ENCODE results near the gene SERAC1. TPM values are rescaled to one million over a fixed set of nuclear protein-coding genes. Genes with fewer than 3 reads are reported as not detected.

Gene SERAC1
- total RNA-seq, 2 experiments from 2014 or later = 5.1 to 6.3 TPM

DNA sequence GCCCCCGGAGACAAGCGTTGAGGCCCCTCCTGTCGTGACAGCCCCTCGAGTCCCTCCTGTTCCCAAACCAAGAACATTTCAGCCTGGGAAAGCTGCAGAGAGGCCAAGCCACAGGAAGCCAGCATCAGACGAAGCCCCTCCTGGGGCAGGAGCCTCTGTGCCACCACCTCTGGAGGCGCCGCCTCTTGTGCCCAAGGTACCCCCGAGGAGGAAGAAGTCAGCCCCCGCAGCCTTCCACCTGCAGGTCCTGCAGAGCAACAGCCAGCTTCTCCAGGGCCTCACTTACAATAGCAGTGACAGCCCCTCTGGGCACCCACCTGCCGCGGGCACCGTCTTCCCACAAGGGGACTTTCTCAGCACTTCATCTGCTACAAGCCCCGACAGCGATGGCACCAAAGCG is 72.4 kb downstream of the SERAC1 start:
- Mint-ChIP-seq H3K36me3 (peaks cover 42% of the 10 kb centered on the region), H3K4me1 (no peaks in the 10 kb centered on the region), H3K27me3 (no peaks in the 10 kb centered on the region), H3K27ac (no peak overlapping the region), H3K4me3 (no peak overlapping the region), H3K9me3 (ENCODE audit: low read depth) (no peaks in the 10 kb centered on the region)
- DNase-seq (no peak), ATAC-seq (no peak)
- CTCF ChIA-PET = interaction anchor here (1.7 kb wide), 1 partner anchor 21 kb away, joined by 3 read pairs; no protein-coding TSS in a partner anchor

DNA sequence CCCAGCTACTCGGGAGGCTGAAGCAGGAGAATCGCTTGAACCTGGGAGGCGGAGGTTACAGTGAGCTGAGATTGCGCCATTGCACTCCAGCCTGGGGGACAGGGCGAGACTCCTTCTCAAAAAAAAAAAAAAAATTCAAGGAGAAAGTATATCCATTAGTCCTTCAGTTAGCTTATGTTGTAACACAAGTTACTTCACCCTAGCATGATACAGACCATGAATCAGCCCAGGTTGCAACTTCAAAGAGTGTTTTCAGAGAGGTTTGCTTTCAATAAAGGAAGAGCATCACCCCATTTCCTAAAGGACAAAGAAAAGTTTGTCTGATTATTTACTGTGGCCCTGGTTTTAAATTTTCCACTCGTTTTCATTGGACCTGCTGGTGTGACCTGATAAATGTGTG is 73.0 kb downstream of the SERAC1 start:
- ATAC-seq (no peak), DNase-seq (no peak)
- Mint-ChIP-seq H3K4me1 (no peaks in the 10 kb centered on the region), H3K9me3 (ENCODE audit: low read depth) (no peaks in the 10 kb centered on the region), H3K4me3 (no peak overlapping the region), H3K36me3 (peaks cover 46% of the 10 kb centered on the region), H3K27me3 (no peaks in the 10 kb centered on the region), H3K27ac (no peak overlapping the region)
- CTCF ChIA-PET = interaction anchor here (0.7 to 1.7 kb wide), 2 partner anchors 22 to 55 kb away, joined by 3 read pairs; no protein-coding TSS in a partner anchor

DNA sequence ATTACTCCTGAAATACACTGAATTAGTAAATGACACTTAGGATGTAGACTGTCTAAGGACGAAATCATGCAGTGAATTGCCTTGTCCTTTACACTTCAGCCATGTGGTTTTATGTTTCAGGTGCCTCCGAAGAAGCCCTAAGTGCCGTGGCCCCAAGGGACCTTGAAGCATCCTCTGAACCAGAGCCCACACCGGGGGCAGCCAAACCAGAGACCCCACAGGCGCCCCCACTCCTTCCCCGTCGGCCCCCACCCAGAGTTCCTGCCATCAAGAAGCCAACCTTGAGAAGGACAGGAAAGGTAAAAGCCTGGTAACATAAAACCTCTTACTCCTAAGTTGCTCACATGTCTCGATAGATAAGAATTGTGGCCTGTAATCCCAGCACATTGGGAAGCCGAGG is 75.3 kb downstream of the SERAC1 start:
- DNase-seq = no peak
- no peak overlapping the region for H3K27ac Mint-ChIP-seq
- no peak for ATAC-seq
- no peaks in the 10 kb centered on the region for H3K27me3 Mint-ChIP-seq
- H3K36me3 Mint-ChIP-seq = peaks cover 61% of the 10 kb centered on the region
- CTCF ChIA-PET = no interaction called here
- H3K9me3 Mint-ChIP-seq (ENCODE audit: low read depth) = no peaks in the 10 kb centered on the region
- no peaks in the 10 kb centered on the region for H3K4me1 Mint-ChIP-seq
- H3K4me3 Mint-ChIP-seq = no peak overlapping the region

DNA sequence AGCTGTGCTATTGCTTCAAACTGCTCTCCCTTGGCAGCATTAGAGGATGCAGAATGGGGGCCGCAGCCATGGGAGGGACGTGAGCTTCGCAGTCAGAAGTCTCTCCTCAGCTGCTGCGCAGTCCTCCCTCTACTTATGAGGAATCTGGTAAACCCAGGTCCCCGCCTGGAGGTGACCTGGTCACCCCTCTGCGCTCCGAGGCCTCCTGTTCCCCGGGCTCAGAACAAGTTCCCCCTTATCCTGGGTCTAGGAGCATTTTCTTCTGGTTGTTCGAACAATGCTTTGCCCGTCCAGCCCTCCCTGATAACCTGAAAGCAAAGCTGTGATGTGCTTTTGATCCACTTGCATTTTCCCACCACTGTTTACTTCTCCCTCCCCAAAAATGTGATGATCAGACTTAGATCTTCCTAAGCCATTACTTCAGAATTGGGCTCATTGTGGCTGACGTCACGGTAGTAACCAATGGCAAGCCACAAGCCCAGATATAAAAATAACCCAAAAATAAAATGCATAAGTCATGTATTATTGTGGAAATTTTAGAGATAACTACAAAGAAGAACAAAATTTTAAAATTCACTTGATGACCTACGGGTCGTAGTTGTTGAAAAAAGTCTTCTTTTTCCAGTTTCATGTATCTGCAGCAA is 80.7 kb downstream of the SERAC1 start:
- Mint-ChIP-seq H3K36me3 (peaks cover 48% of the 10 kb centered on the region), H3K4me3 (no peak overlapping the region), H3K9me3 (ENCODE audit: low read depth) (no peaks in the 10 kb centered on the region), H3K27me3 (no peaks in the 10 kb centered on the region), H3K4me1 (peaks cover 21% of the 10 kb centered on the region), H3K27ac (no peak overlapping the region)
- no peak for ATAC-seq
- DNase-seq = no peak
- CTCF ChIA-PET = interaction anchor here (1.8 kb wide), 1 partner anchor 15 kb away, joined by 8 read pairs; no protein-coding TSS in a partner anchor

DNA sequence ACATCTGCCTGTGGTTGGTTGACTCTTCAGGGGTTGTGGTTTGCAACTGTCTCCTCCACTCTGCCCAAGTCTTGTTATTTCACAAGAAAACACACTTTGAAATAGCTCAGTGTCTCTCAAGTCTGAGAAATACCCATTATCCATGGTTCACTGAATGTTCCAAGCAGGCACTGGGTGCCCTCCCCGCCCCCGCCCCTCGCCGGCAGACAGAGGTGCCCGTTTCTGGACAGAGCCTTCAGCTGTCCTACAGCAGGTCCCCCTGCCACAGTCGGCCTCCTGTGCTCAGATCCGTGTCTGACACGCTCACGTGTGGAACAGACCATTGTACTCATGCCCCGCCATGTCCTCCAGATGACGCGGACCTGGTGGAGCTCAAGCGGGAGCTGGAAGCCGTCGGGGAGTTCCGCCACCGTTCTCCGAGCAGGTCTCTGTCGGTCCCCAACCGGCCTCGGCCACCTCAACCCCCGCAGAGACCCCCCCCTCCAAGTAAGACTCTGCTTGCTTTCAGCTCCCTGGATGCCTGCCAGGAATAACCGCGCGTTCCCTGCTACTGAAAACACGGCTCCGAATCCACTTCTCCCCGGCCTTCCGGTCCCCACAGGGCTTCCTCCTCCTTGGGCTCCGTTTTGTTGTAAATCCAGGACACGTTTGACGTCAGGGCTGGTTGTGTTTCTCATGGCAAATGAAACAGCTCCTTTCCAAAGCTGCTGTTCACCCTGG is 81.4 kb downstream of the SERAC1 start:
- DNase-seq = no peak
- peak; percentile 75 for ATAC-seq
- peaks cover 47% of the 10 kb centered on the region for H3K36me3 Mint-ChIP-seq
- peak overlapping the region; percentile 70 for H3K27ac Mint-ChIP-seq
- H3K4me3 Mint-ChIP-seq = no peak overlapping the region
- peaks cover 21% of the 10 kb centered on the region for H3K4me1 Mint-ChIP-seq
- CTCF ChIA-PET = interaction anchor here (1.1 to 1.8 kb wide), 2 partner anchors 14 to 60 kb away, joined by 3 to 8 read pairs; no protein-coding TSS in a partner anchor
- H3K27me3 Mint-ChIP-seq = no peaks in the 10 kb centered on the region
- no peaks in the 10 kb centered on the region for H3K9me3 Mint-ChIP-seq (ENCODE audit: low read depth)

DNA sequence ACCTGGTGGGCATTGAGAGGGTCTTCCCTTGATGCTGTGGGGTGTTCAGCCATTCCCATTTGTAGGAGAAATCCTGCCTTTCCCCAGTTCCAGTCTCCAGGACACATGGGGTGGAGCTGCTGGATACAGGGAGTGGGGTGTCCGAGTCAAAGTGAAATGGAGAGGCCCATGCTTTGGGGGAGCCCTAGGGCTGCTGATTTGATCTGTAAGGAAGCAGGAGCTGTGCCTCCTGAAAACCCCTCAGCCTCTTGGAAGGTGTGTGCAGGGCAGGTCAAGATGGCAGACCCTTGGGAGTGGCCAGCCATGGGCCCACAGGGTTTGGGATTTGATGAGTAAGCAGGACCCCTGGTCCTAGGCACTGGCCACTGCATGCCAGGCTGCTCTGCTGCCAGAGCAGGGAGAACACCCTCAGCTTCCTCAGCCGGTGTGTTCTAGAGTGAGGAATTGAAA is 82.0 kb downstream of the SERAC1 start:
- Mint-ChIP-seq H3K4me3 (no peak overlapping the region), H3K36me3 (peaks cover 47% of the 10 kb centered on the region), H3K9me3 (ENCODE audit: low read depth) (no peaks in the 10 kb centered on the region), H3K27me3 (no peaks in the 10 kb centered on the region), H3K27ac (peak overlapping the region; percentile 70), H3K4me1 (peaks cover 21% of the 10 kb centered on the region)
- CTCF ChIA-PET = interaction anchor here (1.1 to 1.8 kb wide), 2 partner anchors 13 to 60 kb away, joined by 3 to 8 read pairs; no protein-coding TSS in a partner anchor
- ATAC-seq = no peak
- DNase-seq = peak; percentile 58

DNA sequence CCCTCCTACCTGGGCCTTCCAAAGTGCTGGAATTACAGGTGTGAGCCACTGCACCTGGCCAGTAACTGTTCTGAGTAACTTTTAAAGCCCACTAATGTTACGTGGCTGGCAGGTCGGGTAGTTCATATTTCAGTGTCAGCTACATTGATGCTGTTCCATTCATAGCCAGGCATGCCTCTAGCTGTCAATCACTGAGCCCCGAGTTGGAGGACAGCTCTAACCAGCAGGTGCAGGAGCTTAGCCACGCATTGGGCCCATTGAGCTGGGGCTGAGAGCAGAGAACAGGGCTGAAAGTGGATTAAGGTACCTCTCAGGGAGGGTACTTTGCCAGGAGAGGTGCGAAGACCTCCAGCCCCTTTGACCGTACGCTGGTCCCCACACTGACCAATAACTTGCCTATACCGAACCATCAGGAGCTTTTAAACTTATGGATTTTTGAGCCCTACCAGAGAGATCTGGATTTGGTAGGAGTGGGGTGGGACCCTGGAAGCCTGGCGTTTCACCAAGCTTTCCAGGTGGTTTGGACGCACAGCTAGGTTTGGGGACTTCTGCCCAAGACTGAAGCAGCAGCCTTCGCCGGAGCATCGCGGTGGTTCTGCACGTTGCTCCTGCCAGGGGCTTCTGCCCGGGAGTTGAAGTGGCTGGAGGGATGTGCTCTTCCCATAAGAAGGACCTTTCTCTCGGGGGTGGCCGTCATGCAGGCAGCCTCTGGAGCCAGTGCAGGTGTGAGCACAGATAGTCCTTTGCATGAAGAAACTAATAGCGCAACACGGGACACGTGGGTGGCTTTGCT is 82.6 kb downstream of the SERAC1 start:
- Mint-ChIP-seq H3K4me3 (no peak overlapping the region), H3K36me3 (peaks cover 50% of the 10 kb centered on the region), H3K4me1 (peaks cover 21% of the 10 kb centered on the region), H3K27me3 (no peaks in the 10 kb centered on the region), H3K9me3 (ENCODE audit: low read depth) (no peaks in the 10 kb centered on the region), H3K27ac (peak overlapping the region; percentile 70)
- no peak for DNase-seq
- ATAC-seq = no peak
- CTCF ChIA-PET = interaction anchor here (1.0 to 1.8 kb wide), 3 partner anchors 13 to 59 kb away, joined by 3 to 8 read pairs (median 3); no protein-coding TSS in a partner anchor

DNA sequence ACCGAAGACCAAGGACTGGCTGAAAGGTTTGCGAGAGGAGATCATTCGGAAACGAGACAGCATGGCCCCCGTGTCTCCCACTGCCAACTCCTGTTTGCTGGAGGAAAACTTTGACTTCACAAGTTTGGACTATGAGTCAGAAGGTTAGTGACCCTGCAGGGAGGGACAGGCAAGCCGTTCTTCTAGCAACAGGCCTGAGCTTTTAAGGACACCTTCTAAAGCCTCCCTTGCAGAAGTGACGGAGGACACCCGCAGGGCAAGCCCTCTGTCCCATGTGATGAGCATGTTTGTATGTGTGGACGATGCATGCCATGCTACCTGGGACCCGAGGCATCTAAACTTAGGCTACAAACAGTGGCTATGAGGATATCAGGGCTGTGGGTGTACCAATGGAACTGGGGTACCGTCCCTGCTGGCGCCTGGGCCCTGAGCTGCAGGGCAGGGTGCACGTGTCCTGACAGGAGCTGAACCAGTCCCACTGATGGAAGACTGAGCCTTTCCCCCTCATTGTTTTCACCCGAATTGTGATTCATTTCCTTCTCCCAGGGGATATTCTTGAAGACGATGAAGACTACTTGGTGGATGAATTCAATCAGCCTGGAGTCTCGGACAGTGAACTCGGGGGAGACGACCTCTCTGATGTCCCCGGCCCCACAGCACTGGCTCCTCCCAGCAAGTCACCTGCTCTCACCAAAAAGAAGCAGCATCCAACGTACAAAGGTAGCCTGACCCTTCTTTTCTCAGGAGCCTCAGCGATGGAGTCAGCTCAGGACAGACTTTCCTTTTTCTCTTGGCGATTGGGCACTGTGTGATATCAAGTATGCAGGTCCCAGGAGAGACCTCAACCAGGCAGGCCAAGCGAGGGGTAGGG is 84.4 kb downstream of the SERAC1 start:
- CTCF ChIA-PET = interaction anchor here (2.4 kb wide), 1 partner anchor 12 kb away, joined by 12 read pairs; no protein-coding TSS in a partner anchor
- DNase-seq = no peak
- H3K4me3 Mint-ChIP-seq = no peak overlapping the region
- no peaks in the 10 kb centered on the region for H3K27me3 Mint-ChIP-seq
- H3K9me3 Mint-ChIP-seq (ENCODE audit: low read depth) = no peaks in the 10 kb centered on the region
- H3K27ac Mint-ChIP-seq = no peak overlapping the region
- peaks cover 21% of the 10 kb centered on the region for H3K4me1 Mint-ChIP-seq
- H3K36me3 Mint-ChIP-seq = peaks cover 40% of the 10 kb centered on the region
- no peak for ATAC-seq

DNA sequence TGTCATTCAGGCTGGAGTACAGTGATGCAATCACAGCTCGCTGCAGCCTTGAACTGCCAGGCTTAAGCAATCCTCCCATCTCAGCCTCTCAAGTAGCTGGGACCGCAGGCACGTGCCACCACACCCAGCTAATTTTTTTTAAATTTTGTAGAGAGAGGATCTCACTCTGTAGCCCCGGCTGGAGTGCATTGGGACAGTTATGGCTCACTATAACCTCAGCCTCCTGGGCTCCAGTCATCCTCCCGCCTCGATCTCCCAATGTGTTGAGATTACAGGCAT is 86.5 kb downstream of the SERAC1 start:
- H3K4me1 Mint-ChIP-seq = peaks cover 14% of the 10 kb centered on the region
- no peaks in the 10 kb centered on the region for H3K27me3 Mint-ChIP-seq
- ATAC-seq (no peak), DNase-seq (no peak)
- H3K9me3 Mint-ChIP-seq (ENCODE audit: low read depth) = no peaks in the 10 kb centered on the region
- CTCF ChIA-PET = interaction anchor here (1.5 kb wide), 1 partner anchor 10 kb away, joined by 8 read pairs; no protein-coding TSS in a partner anchor
- no peak overlapping the region for H3K4me3 Mint-ChIP-seq
- H3K27ac Mint-ChIP-seq = no peak overlapping the region
- H3K36me3 Mint-ChIP-seq = peaks cover 43% of the 10 kb centered on the region

DNA sequence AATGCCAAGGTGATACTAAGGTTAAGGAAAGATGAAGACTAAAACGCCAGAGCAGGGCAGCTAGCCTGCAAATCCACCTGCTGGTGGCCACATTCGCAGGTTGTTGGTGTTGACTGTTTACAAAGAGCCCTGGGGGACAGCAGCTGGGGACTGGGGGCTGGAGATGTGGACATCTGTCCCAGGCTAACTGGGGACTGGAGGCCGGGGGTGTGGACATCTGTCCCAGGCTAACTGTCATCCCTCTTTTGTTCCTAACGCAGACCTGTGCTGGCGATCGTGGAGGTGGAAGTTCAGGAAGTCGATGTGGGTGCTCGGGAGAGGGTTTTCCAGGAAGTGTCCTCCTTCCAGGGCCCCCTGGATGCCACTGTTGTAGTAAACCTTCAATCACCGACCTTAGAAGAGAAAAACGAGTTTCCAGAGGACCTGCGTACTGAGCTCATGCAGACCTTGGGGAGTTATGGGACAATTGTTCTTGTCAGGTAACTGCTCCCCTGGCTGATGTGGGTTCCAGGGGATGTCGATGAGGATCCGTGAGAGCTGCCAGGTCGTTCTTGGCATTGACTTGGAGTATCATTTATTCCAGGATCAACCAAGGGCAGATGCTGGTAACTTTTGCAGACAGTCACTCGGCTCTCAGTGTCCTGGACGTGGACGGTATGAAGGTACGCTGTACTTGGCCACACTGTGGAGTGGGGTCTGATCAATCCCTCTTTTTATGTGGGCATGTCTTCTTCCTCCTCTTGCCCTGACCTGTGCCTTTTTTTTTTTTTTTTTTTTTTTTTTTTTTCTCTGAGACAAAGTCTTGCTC is 87.0 kb downstream of the SERAC1 start:
- peaks cover 41% of the 10 kb centered on the region for H3K36me3 Mint-ChIP-seq
- no peaks in the 10 kb centered on the region for H3K27me3 Mint-ChIP-seq
- H3K9me3 Mint-ChIP-seq (ENCODE audit: low read depth) = no peaks in the 10 kb centered on the region
- ATAC-seq = no peak
- no peak for DNase-seq
- H3K4me3 Mint-ChIP-seq = no peak overlapping the region
- H3K27ac Mint-ChIP-seq = no peak overlapping the region
- H3K4me1 Mint-ChIP-seq = peaks cover 8% of the 10 kb centered on the region
- CTCF ChIA-PET = interaction anchor here (0.7 to 1.5 kb wide), 3 partner anchors 9 to 1486 kb away, joined by 3 to 8 read pairs (median 4); no protein-coding TSS in a partner anchor

DNA sequence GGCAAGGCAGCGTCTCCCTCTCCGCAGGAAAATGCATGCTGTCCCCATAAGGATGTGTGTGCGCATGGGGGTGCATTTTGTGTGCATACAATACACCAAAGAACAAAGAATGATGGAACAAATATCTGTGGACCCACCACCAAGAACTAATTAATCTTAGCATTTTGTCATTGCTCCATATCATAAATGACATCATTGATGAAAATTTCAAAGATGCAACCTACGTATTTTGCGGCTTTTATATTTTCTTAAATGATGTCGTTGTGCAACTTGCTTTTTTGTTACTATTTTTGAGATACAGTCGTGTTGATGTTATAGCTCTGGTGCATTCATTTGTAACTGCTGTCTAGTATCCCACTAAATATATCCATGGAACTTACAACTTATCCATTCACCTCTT is 89.7 kb downstream of the SERAC1 start:
- ATAC-seq (no peak), DNase-seq (no peak)
- H3K4me3 Mint-ChIP-seq = no peak overlapping the region
- H3K27me3 Mint-ChIP-seq = no peaks in the 10 kb centered on the region
- H3K4me1 Mint-ChIP-seq = peaks cover 2% of the 10 kb centered on the region
- H3K9me3 Mint-ChIP-seq (ENCODE audit: low read depth) = no peaks in the 10 kb centered on the region
- no peak overlapping the region for H3K27ac Mint-ChIP-seq
- H3K36me3 Mint-ChIP-seq = peaks cover 45% of the 10 kb centered on the region
- CTCF ChIA-PET = interaction anchor here (1.8 kb wide), 1 partner anchor 47 kb away, joined by 3 read pairs; no protein-coding TSS in a partner anchor

DNA sequence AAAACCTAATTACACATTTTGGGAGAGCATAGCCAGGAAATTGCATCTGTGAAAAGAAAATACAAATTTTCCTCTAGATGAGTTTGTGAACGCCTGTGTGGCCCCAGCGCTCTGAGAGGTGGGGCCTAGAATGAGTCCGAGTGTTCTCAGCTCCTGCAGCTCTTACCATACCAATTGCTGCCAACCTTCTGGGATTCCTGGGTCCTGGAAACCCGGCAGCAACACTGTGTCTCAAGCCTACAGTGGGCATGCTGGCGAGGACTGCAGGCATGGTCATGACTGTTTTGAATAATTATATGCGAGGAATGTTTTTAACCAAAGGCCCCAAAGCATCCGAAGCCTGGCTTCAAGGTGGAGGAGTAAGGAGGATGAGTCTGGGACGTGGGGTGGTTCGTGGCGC is 90.4 kb downstream of the SERAC1 start:
- Mint-ChIP-seq H3K27me3 (no peaks in the 10 kb centered on the region), H3K36me3 (peaks cover 40% of the 10 kb centered on the region), H3K9me3 (ENCODE audit: low read depth) (no peaks in the 10 kb centered on the region), H3K4me3 (no peak overlapping the region), H3K4me1 (peaks cover 2% of the 10 kb centered on the region), H3K27ac (no peak overlapping the region)
- ATAC-seq = no peak
- CTCF ChIA-PET = interaction anchor here (0.7 to 1.8 kb wide), 5 partner anchors 12 to 364 kb away, joined by 3 to 6 read pairs (median 3); no protein-coding TSS in a partner anchor
- no peak for DNase-seq

Data from activated CD8-positive, alpha-beta memory T cell treated with anti-CD3 and anti-CD28 coated beads, Interleukin-2, amount 10 ng/mL, durations not matched to agents 7 days and 5 days (primary cell).